C4-2B (cell line): ENCODE measurements around the gene FOXC2.

Source experiments
- CTCF ChIP-seq: fragments of 450-650 bp; conservative IDR thresholded peaks from 2 replicates; pipeline ENCODE4 v1.5.1; 2017; ENCODE audit warnings: mild to moderate bottlenecking
- ZFX ChIP-seq: fragments of 450-650 bp; IDR thresholded peaks from 2 replicates; pipeline ENCODE4 v1.6.1; 2017

GRCh38 chr16:86536621-86537020 is 30.0 kb upstream of the FOXC2 start:
- TF ChIP-seq CTCF, result no peak
- no peak for TF ChIP-seq ZFX
